Measurements from ENCODE around the gene SGTB.

The SGTB gene

DNA sequence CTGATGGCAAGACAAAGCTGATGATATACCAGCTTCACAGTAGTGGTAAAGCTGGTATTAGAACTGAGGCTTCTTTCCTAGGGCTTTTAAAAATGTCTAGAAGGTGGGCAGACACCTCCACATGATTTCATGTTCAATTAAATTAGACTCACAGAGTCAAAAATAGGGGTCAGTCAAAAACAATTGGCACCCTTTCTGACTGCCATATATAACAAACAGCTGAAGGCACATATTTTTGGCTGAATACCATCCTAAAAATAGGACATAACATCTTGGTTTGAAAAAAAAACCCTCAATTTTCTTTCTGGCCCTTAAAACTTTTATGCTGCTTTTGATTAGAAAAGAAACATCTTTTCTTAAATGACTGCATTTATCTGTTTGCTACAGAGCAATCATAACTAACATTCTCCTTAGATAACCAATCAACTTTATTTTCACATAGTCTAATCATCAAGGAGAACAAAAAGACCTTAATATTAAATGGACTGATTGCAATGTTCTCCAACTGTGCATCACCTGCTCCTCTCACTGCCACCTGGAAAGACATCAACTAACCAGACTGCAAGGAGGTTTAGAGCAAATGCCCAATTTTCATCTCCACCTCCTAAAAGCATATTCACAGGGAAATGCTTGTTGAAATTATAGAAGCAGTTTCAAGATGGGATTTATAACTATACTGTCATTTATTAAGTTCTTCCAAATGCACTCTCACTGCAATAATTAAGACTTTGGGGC is 3.2 kb downstream of the SGTB start:
- Histone ChIP-seq H3K4me3 (no peak overlapping the region), H3K27me3 (no peaks in the 10 kb centered on the region), H3K27ac (no peak overlapping the region), H3K4me1 (peaks cover 0 to 30% (median 7%) of the 10 kb centered on the region in 4 donors), H3K36me3 (peaks cover 0 to 11% (median 0%) of the 10 kb centered on the region in 3 donors), H3K9me3 (no peaks in the 10 kb centered on the region)
- no peak for TF ChIP-seq CTCF (IDR thresholded peaks at IDR 0.05)
- DNase-seq: no peak
- intact Hi-C loops (cut with DNase I; ENCODE audit: low total_unique reads): no loop called here

GRCh38 chr5:65708145-65708544 is 13.8 kb downstream of the SGTB start:
- Histone ChIP-seq H3K27ac (no peak overlapping the region), H3K27me3 (no peaks in the 10 kb centered on the region), H3K36me3 (peaks cover 40 to 54% (median 41%) of the 10 kb centered on the region in 3 donors), H3K4me1 (no peaks in the 10 kb centered on the region), H3K9me3 (no peaks in the 10 kb centered on the region), H3K4me3 (no peak overlapping the region)
- intact Hi-C loops (cut with DNase I; ENCODE audit: low total_unique reads): no loop called here
- DNase-seq: no peak
- no peak for TF ChIP-seq CTCF (IDR thresholded peaks at IDR 0.05)

GRCh38 chr5:65707663-65708062 is 14.2 kb downstream of the SGTB start:
- no peak for DNase-seq
- Histone ChIP-seq H3K36me3 (peaks cover 44 to 58% (median 46%) of the 10 kb centered on the region in 3 donors), H3K4me1 (no peaks in the 10 kb centered on the region), H3K27ac (no peak overlapping the region), H3K27me3 (no peaks in the 10 kb centered on the region), H3K4me3 (no peak overlapping the region), H3K9me3 (no peaks in the 10 kb centered on the region)
- no peak for TF ChIP-seq CTCF (IDR thresholded peaks at IDR 0.05)
- intact Hi-C loops (cut with DNase I; ENCODE audit: low total_unique reads): no loop called here

DNA sequence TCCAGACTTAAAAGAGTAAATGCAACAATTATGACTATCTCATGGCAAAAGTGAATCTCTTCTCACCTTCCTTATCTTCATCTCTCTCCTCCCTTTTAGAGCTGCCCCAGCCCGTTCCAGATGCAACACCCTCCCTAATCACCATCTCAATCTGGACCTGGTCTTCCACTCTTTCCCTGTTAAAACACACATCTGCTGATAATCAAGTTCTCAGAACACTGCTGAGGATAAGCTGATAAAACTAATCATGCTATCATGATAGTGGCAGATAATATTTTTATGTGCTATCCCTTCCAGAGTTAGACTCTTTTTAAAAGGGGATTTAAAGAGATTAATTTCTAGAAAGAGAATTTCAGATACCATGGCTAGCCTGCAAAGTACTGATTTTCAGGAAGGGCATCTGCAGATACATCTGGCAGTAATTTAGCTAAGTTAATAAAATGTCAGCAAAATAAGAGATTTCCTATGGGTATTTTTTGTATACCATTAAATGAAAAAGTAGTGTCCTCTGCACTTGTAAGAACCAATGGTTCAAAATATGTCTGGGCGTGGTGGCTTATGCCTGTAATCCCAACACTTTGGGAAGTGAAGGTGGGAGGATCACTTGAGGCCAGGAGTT is 17.2 kb downstream of the SGTB start:
- peaks cover 35 to 56% (median 54%) of the 10 kb centered on the region in 3 donors for H3K36me3 ChIP-seq
- no peak overlapping the region for H3K4me3 ChIP-seq
- no peaks in the 10 kb centered on the region for H3K9me3 ChIP-seq
- H3K4me1 ChIP-seq: no peaks in the 10 kb centered on the region
- intact Hi-C loops (cut with DNase I; ENCODE audit: low total_unique reads): no loop called here
- H3K27me3 ChIP-seq: no peaks in the 10 kb centered on the region
- no peak for DNase-seq
- no peak overlapping the region for H3K27ac ChIP-seq
- no peak for TF ChIP-seq CTCF (IDR thresholded peaks at IDR 0.05)

GRCh38 chr5:65702036-65702435 is 19.9 kb downstream of the SGTB start:
- H3K9me3 ChIP-seq: no peaks in the 10 kb centered on the region
- H3K27me3 ChIP-seq: no peaks in the 10 kb centered on the region
- no peak overlapping the region for H3K27ac ChIP-seq
- no peak for DNase-seq
- intact Hi-C loops (cut with DNase I; ENCODE audit: low total_unique reads): no loop called here
- peaks cover 25 to 46% (median 40%) of the 10 kb centered on the region in 3 donors for H3K36me3 ChIP-seq
- H3K4me3 ChIP-seq: no peak overlapping the region
- no peak for TF ChIP-seq CTCF (IDR thresholded peaks at IDR 0.05)
- peaks cover 0 to 9% (median under 1%) of the 10 kb centered on the region in 4 donors for H3K4me1 ChIP-seq
